ENCODE results near the gene NOL9. TPM values are rescaled to one million over a fixed set of nuclear protein-coding genes. Genes with fewer than 3 reads are reported as not detected.

The NOL9 gene
- total RNA-seq, 6 experiments from 2014 or later, result 8.9 to 13.1 (median 10.7) TPM

GRCh38 chr1:6512245-6512907 lies 41.9 kb downstream of the NOL9 start:
- intact Hi-C loops (cut with DNase I), result no loop called here
- no peak overlapping the region for H3K4me3 ChIP-seq
- no peaks in the 10 kb centered on the region for H3K9me3 ChIP-seq
- no peak overlapping the region for H3K27ac ChIP-seq
- H3K27me3 ChIP-seq, result no peaks in the 10 kb centered on the region
- TF ChIP-seq CTCF (IDR thresholded peaks at IDR 0.05) (no peak), POLR2A (IDR thresholded peaks at IDR 0.05) (no peak)
- H3K4me1 ChIP-seq, result no peaks in the 10 kb centered on the region
- WGBS (ENCODE audit: insufficient coverage, low coverage, low lambda C conversion rate, missing lambda C conversion rate), result 100% methylated on average over 3 of the region's 19 CpGs
- no peaks in the 10 kb centered on the region for H3K36me3 ChIP-seq
- DNase-seq (peak in 1 of 3 donors; percentile 45), ATAC-seq (no peak)

- Histone ChIP-seq H3K4me3 (no peak overlapping the region), H3K27me3 (no peaks in the 10 kb centered on the region), H3K4me1 (no peaks in the 10 kb centered on the region), H3K9me3 (no peaks in the 10 kb centered on the region), H3K36me3 (no peaks in the 10 kb centered on the region), H3K27ac (no peak overlapping the region)
- WGBS (ENCODE audit: insufficient coverage, low coverage, low lambda C conversion rate, missing lambda C conversion rate), result 100% methylated on average over 1 of the region's 16 CpGs
- DNase-seq (no peak), ATAC-seq (no peak)
- intact Hi-C loops (cut with DNase I), result no loop called here
- TF ChIP-seq POLR2A (IDR thresholded peaks at IDR 0.05), result no peak
- TF ChIP-seq CTCF (IDR thresholded peaks at IDR 0.05), result no peak
These were observed 42.6 kb downstream of the NOL9 start for GRCh38 chr1:6511561-6512244.

GRCh38 chr1:6511056-6511455 lies 43.3 kb downstream of the NOL9 start:
- Histone ChIP-seq H3K27me3 (no peaks in the 10 kb centered on the region), H3K27ac (no peak overlapping the region), H3K4me1 (no peaks in the 10 kb centered on the region), H3K4me3 (no peak overlapping the region), H3K9me3 (no peaks in the 10 kb centered on the region), H3K36me3 (no peaks in the 10 kb centered on the region)
- no CpG with 5 or more reads among the region's 6 CpGs for WGBS (ENCODE audit: insufficient coverage, low coverage, low lambda C conversion rate, missing lambda C conversion rate)
- ATAC-seq (no peak), DNase-seq (peak in 1 of 3 donors; percentile 40)
- intact Hi-C loops (cut with DNase I), result no loop called here
- no peak for TF ChIP-seq POLR2A (IDR thresholded peaks at IDR 0.05)
- no peak for TF ChIP-seq CTCF (IDR thresholded peaks at IDR 0.05)

- intact Hi-C loops (cut with DNase I), result no loop called here
These were observed 43.8 kb downstream of the NOL9 start for GRCh38 chr1:6510493-6510892.

More at GRCh38 chr1:6510493-6510892, 43.8 kb downstream of the NOL9 start:
- TF ChIP-seq CTCF (IDR thresholded peaks at IDR 0.05), result no peak
- no peak for TF ChIP-seq POLR2A (IDR thresholded peaks at IDR 0.05)
- Histone ChIP-seq H3K27me3 (no peaks in the 10 kb centered on the region), H3K4me1 (no peaks in the 10 kb centered on the region), H3K27ac (no peak overlapping the region), H3K4me3 (no peak overlapping the region), H3K36me3 (no peaks in the 10 kb centered on the region), H3K9me3 (no peaks in the 10 kb centered on the region)
- 90% methylated on average over 4 of the region's 6 CpGs for WGBS (ENCODE audit: insufficient coverage, low coverage, low lambda C conversion rate, missing lambda C conversion rate)
- ATAC-seq (no peak), DNase-seq (no peak)

Measured in right lobe of liver (tissue), 6 donors.